Spleen (tissue), 11 donors: ENCODE data around the gene LRRC23. TPM values are rescaled to one million over a fixed set of nuclear protein-coding genes. Genes with fewer than 3 reads are reported as not detected.

Experiments
- DNase-seq: peaks from one replicate; pipeline ENCODE4 v3.0.0-alpha.2; 2020
- H3K27ac ChIP-seq, 8 donors: fragments of 200-600 bp; sonication (generic) in 7 of 8; 1 replicate in 4 of 8; 2 replicates in 4 of 8; pipeline versions ENCODE4 v1.5.0 to v1.8.0; 2016 to 2021; ENCODE audit warnings: inconsistent platforms in 4 of 8, mild to moderate bottlenecking in 4 of 8, moderate library complexity in 1 of 8
- H3K27me3 ChIP-seq, 7 donors: fragments of 200-600 bp; sonication (generic) in 6 of 7; replicated peaks in 1 of 7; 1 replicate in 4 of 7; 2 replicates in 3 of 7; pipeline versions ENCODE4 v1.5.0 to v1.8.0; 2016 to 2021; ENCODE audit warnings: inconsistent platforms in 3 of 7, mild to moderate bottlenecking in 1 of 7
- H3K36me3 ChIP-seq, 6 donors: fragments of 200-600 bp; sonication (generic) in 5 of 6; 1 replicate in 4 of 6; 2 replicates in 2 of 6; pipeline versions ENCODE4 v1.5.0 to v1.8.0; 2016 to 2021; ENCODE audit warnings: inconsistent platforms in 2 of 6
- H3K4me1 ChIP-seq, 6 donors: fragments of 200-600 bp; sonication (generic) in 5 of 6; 1 replicate in 3 of 6; 2 replicates in 3 of 6; pipeline versions ENCODE4 v1.5.0 to v1.8.0; 2016 to 2021; ENCODE audit warnings: inconsistent platforms in 3 of 6
- H3K4me3 ChIP-seq, 8 donors: fragments of 200-600 bp; sonication (generic) in 7 of 8; 1 replicate in 4 of 8; 2 replicates in 4 of 8; pipeline versions ENCODE4 v1.5.0 to v1.8.0; 2016 to 2021; ENCODE audit warnings: inconsistent platforms in 4 of 8, mild to moderate bottlenecking in 4 of 8, moderate library complexity in 2 of 8
- H3K9me3 ChIP-seq, 8 donors: fragments of 200-600 bp; sonication (generic) in 7 of 8; 1 replicate in 4 of 8; 2 replicates in 4 of 8; pipeline versions ENCODE4 v1.5.0 to v1.8.0; 2016 to 2021; ENCODE audit warnings: inconsistent platforms in 4 of 8
- CTCF ChIP-seq, 11 experiments: fragments of 200-600 bp in 7 of 11; fragments of 450-650 bp in 4 of 11; sonication (generic) in 4 of 11; IDR thresholded peaks in 8 of 11; conservative IDR thresholded peaks in 3 of 11; 1 replicate in 7 of 11; 2 replicates in 4 of 11; pipeline versions ENCODE4 v1.4.0 to v1.8.0; 2016 to 2021; ENCODE audit warnings: antibody characterized with exemption in 11 of 11, inconsistent platforms in 4 of 11, mild to moderate bottlenecking in 1 of 11
- POLR2A ChIP-seq, 3 donors: fragments of 450-650 bp; IDR thresholded peaks; one replicate each; pipeline ENCODE4 v1.5.1; 2017; ENCODE audit warnings: antibody characterized with exemption in 3 of 3, mild to moderate bottlenecking in 1 of 3
- POLR2AphosphoS5 ChIP-seq, 3 donors: sonication (generic); formaldehyde crosslinking; IDR thresholded peaks; one replicate each; pipeline ENCODE4 v1.5.1; 2017; ENCODE audit warnings: antibody characterized with exemption in 3 of 3
- WGBS, 5 donors: extraction: QIAGEN DNeasy Blood & Tissue Kit in 3 of 5; methylation state at CpG; one replicate each; pipeline versions ENCODE4 v1.1.5 to v1.1.7; 2013 to 2018; 5-methylcytosine and 5-hydroxymethylcytosine counted together
- intact Hi-C: fragments of 100-400 bp; cut with DNase I; formaldehyde crosslinking; loops from one replicate; pipeline ENCODE4 v1.15.0; 2023; ENCODE audit warnings: low total_unique reads
- polyA plus RNA-seq, 3 donors: library from polyadenylated mRNA; stranded (reverse); fragments of 200-250 nt; gene quantifications; one replicate each; pipeline ENCODE4 v1.2.1, GENCODE V29; 2013
- total RNA-seq, 7 donors: library from RNA; depleted of rRNA in 3 of 7; stranded (reverse); fragments of >200 nt in 3 of 7; fragmentation: NEBNext Ultra II Directional in 4 of 7; extraction: Animal tissue kit (Norgen Biotek cat#: 25700) in 4 of 7; gene quantifications; one replicate each; pipeline versions ENCODE4 v1.1.0 to v1.2.1, GENCODE V29; 2016 to 2021
- donor health status: healthy with polysubstance abuse.
- donor health status: DM: no; HTN: no; CAD: no; lungs with moderate emphysema.
- donor health status: DM: no; HTN: no; CAD: no.
- donor health status: Bipolar disorder and iron deficiency.
- donor health status: healthy.
- donor health status: DM: no; HTN: no; CAD: no.
- donor health status: DM: yes; HTN: yes; CAD: no.

Gene LRRC23
- total and polyA plus RNA-seq, 10 donors = 3.1 to 10.1 (median 6.4) TPM

- no peak for DNase-seq
- peak overlapping the region; percentile 61 to 99 (median 96) for H3K27ac ChIP-seq
- H3K36me3 ChIP-seq = peaks cover 0 to 76% (median 57%) of the 10 kb centered on the region in 6 donors
- peak overlapping the region in 7 of 8 donors; percentile 14 to 97 (median 29) for H3K4me3 ChIP-seq
- H3K4me1 ChIP-seq = peaks cover 86 to 100% (median 97%) of the 10 kb centered on the region in 6 donors
- H3K27me3 ChIP-seq = no peaks in the 10 kb centered on the region
- 6 to 30% (median 19%) methylated on average over 6 to 10 of the region's 10 CpGs for WGBS, 5 donors
- TF ChIP-seq POLR2AphosphoS5 (IDR thresholded peaks at IDR 0.05) = no peak
- no peak for TF ChIP-seq POLR2A (IDR thresholded peaks at IDR 0.05)
- TF ChIP-seq CTCF (IDR thresholded peaks at IDR 0.05 in 8 of 11, conservative IDR thresholded peaks at IDR 0.05 in 3 of 11) = no peak
- intact Hi-C loops = no loop called here
- no peaks in the 10 kb centered on the region for H3K9me3 ChIP-seq
Measured at GRCh38 chr12:6958609-6959057, 54.0 kb downstream of the LRRC23 start.

GRCh38 chr12:6959058-6959804, 54.6 kb downstream of the LRRC23 start:
- peak; percentile 92 for DNase-seq
- 17 to 39% (median 23%) methylated on average over 16 to 24 of the region's 24 CpGs for WGBS, 5 donors
- TF ChIP-seq POLR2AphosphoS5 (IDR thresholded peaks at IDR 0.05) (peak; percentile 76 to 89 (median 82)), CTCF (IDR thresholded peaks at IDR 0.05 in 8 of 11, conservative IDR thresholded peaks at IDR 0.05 in 3 of 11) (no peak), POLR2A (IDR thresholded peaks at IDR 0.05) (peak in 1 of 3 donors; percentile 85)
- Histone ChIP-seq H3K27me3 (no peaks in the 10 kb centered on the region), H3K27ac (peak overlapping the region; percentile 61 to 99 (median 96)), H3K9me3 (no peaks in the 10 kb centered on the region), H3K36me3 (peaks cover 0 to 70% (median 57%) of the 10 kb centered on the region in 6 donors), H3K4me1 (peaks cover 84 to 100% (median 94%) of the 10 kb centered on the region in 6 donors), H3K4me3 (peak overlapping the region in 7 of 8 donors; percentile 14 to 97 (median 29))
- intact Hi-C loops = no loop called here

GRCh38 chr12:6959805-6960592, 55.4 kb downstream of the LRRC23 start:
- no peaks in the 10 kb centered on the region for H3K9me3 ChIP-seq
- H3K27ac ChIP-seq = peak overlapping the region; percentile 61 to 99 (median 96)
- peak overlapping the region in 5 of 8 donors; percentile 19 to 97 (median 29) for H3K4me3 ChIP-seq
- DNase-seq = peak; percentile 78
- TF ChIP-seq POLR2AphosphoS5 (IDR thresholded peaks at IDR 0.05) (peak; percentile 3 to 70 (median 24)), CTCF (IDR thresholded peaks at IDR 0.05 in 8 of 11, conservative IDR thresholded peaks at IDR 0.05 in 3 of 11) (no peak), POLR2A (IDR thresholded peaks at IDR 0.05) (no peak)
- 72 to 86% (median 84%) methylated on average over 14 to 26 of the region's 26 CpGs for WGBS, 5 donors
- peaks cover 80 to 100% (median 93%) of the 10 kb centered on the region in 6 donors for H3K4me1 ChIP-seq
- H3K36me3 ChIP-seq = peaks cover 0 to 68% (median 52%) of the 10 kb centered on the region in 6 donors
- no peaks in the 10 kb centered on the region for H3K27me3 ChIP-seq
- intact Hi-C loops = loop anchor here (10.0 kb wide), 1 partner anchor 95 kb away; the partner anchor contains the start of gene TPI1
